HepG2 (cell line): ENCODE measurements around the gene CASKIN1.

Experiments
- CBX5 ChIP-seq: sonication (generic); formaldehyde crosslinking; IDR thresholded peaks from 2 replicates; pipeline ENCODE4 v1.4.0; 2020; ENCODE audit warnings: missing genetic modification reagents, borderline replicate concordance
- GTF2F1 ChIP-seq: fragments of 150-350 bp; IDR thresholded peaks from 2 replicates; pipeline ENCODE4 v1.6.1; 2014; ENCODE audit warnings: low read length
- JUND ChIP-seq: sonication (generic); formaldehyde crosslinking; IDR thresholded peaks from 2 replicates; pipeline ENCODE4 v1.8.0; 2022; ENCODE audit warnings: mild to moderate bottlenecking, missing genetic modification reagents
- PCBP2 ChIP-seq: fragments of 200-400 bp; formaldehyde crosslinking; optimal IDR thresholded peaks from 2 replicates; pipeline ENCODE3; 2018; ENCODE audit warnings: low read length, low read depth; ENCODE audit not compliant: poor library complexity, severe bottlenecking
- POLR2A ChIP-seq, 2 experiments: IDR thresholded peaks; 2 replicates each; pipeline ENCODE4 v1.6.1; 2011; ENCODE audit warnings: low read depth in 2 of 2, low read length in 2 of 2, mild to moderate bottlenecking in 1 of 2, moderate library complexity in 1 of 2; ENCODE audit not compliant: insufficient read depth in 1 of 2
- POLR2AphosphoS5 ChIP-seq: IDR thresholded peaks from 2 replicates; pipeline ENCODE4 v1.6.1; 2012; ENCODE audit warnings: low read depth, low read length
- ZNF747 ChIP-seq: sonication (generic); formaldehyde crosslinking; IDR thresholded peaks from 2 replicates; pipeline ENCODE4 v1.8.1; 2023; ENCODE audit warnings: missing genetic modification reagents, mild to moderate bottlenecking, borderline replicate concordance
- TF ChIP-seq, protein P1 (sequence below): sonication (generic); formaldehyde crosslinking; IDR thresholded peaks from 2 replicates; pipeline ENCODE4 v1.5.1; 2020; ENCODE audit warnings: missing genetic modification reagents, mild to moderate bottlenecking, borderline replicate concordance

DNA sequence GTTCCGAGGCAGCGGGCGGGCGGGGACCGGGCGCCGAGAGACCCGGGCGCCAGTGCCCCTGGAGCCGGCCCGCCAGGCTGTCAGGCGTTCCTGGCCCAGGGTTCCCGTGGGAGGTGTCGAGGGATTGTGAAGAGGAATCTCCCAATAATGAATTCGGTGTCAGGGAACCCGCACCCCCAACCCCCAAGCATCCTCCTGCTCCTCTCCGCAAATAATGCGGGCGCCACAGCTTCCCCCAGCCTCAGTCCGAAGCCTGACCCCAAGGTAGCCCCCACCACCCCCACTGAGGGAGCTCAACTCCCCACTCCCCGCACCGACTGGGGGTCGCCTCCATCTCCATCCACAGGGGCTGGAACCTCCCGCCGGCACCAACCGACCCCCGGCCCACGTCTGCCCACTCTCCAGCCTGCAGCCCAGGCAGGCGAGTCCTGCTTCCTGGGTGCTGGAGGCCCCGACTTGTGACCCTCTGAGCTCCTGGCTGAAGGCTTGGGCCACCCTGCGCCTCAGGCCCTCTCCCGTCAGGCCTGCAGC, 641 bp upstream of the CASKIN1 start:
- TF ChIP-seq CBX5 (CRISPR knock-in tag) (no peak), ZNF747 (CRISPR knock-in tag) (no peak), POLR2AphosphoS5 (no peak), POLR2A (IDR thresholded peaks at IDR 0.05; ENCODE audit: insufficient read depth in 1 of 2, low read depth in 2 of 2, low read length in 2 of 2) (no peak), PCBP2 (no peak), GTF2F1 (no peak), JUND (no peak)
- TF ChIP-seq, protein P1, sequence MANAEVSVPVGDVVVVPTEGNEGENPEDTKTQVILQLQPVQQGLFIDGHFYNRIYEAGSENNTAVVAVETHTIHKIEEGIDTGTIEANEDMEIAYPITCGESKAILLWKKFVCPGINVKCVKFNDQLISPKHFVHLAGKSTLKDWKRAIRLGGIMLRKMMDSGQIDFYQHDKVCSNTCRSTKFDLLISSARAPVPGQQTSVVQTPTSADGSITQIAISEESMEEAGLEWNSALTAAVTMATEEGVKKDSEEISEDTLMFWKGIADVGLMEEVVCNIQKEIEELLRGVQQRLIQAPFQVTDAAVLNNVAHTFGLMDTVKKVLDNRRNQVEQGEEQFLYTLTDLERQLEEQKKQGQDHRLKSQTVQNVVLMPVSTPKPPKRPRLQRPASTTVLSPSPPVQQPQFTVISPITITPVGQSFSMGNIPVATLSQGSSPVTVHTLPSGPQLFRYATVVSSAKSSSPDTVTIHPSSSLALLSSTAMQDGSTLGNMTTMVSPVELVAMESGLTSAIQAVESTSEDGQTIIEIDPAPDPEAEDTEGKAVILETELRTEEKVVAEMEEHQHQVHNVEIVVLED, result no peak
